Stimulated activated CD4-positive, alpha-beta T cell treated with anti-CD3 and anti-CD28 coated beads, TNF-alpha, amount 100 ng/mL, for 1 hour (primary cell): ENCODE results near the gene TMEM26.

ENCODE experiments used
- DNase-seq, 3 donors: peaks; one replicate each; pipeline ENCODE4 v3.0.0-alpha.2; 2020; ENCODE audit warnings: low read depth in 3 of 3, low spot score in 1 of 3

The TMEM26 gene

DNA sequence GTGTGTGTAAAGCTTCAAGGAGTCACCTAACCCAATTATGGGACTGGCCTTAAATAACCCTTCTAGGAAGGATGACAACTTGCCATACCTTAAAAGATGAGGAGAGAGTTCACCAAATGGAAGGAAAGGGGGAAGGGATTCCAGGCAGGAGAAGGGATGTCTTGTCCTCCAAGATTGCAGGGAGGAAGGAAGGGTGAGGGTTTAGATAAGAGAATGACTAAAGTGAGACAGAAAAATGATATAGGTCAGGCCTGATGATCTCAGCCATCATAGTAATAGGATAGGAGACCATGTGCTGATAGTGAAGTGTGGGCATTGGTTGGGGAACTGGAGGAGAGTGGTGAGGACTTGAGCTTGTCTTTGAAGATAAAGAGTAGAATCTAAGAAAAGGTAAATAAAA, 7.7 kb upstream of the TMEM26 start:
- no peak for DNase-seq

DNA sequence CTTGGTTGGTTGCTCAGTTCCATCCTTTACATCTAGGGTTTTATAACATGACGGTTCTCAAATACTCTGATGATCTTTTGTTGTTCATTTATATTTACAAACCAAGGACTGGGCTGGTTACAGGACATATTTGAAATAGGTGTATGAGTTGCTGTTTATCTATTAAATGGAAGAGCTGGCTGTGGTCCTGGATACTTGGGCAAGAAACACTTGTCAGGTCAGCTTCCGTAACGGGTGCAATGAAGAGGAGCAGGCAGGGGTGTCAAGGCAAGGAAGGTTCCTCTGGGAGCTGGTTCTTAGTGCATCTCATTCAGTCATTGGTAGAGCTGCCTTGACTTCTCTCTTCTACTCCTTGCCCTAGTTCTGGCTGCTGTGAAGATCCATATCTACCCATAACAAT, 4.8 kb upstream of the TMEM26 start:
- DNase-seq: no peak

DNA sequence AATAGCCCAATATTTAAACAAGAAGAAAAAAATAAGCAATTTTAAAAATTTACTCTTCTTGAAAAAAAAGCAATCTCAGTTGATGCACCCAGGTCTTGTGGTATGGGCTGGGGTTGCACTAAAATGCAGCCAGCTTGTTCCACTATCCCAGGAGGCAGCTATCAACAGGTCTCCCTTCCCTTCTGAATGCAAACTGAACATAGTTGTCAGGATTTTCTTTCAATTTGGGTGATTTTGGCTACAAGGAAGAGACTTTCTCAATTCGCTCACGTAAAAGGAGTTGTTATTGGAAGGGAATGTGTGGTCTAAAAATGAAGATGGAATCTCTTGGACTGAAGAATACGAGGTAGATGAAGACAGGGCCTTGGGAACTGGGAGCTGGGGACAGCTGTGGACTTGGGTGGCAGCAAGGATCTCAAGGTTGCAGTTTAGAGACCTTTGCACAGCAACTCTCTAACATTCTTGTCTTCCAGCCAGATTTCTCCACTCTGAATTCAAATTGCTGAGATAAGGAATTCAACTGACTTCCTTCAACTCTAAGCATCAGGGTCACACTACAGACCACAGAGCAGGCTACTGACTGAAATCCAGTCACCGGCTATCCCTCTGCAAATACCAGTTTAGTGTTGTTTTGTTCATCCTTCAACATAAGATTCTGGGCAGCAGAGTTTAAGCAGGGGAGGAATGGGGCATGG, 3.1 kb upstream of the TMEM26 start:
- no peak for DNase-seq

DNA sequence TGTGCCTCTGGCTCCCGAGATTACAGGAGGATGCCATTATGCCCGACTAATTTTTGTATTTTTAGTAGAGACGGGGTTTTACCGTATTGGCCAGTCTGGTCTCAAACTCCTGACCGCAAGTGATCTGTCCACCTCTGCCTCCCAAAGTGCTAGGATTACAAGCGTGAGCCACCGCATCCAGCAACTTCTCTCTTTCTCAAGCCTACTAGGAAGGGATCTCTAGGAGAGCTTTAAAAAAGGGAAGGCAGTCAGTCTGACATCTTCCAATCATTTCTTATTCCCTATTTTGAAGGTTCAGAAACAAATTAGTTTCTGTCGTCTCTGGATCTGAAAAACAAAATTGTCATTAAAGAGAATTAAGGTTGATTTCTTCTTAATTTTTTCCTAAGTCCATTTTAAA, 2.5 kb upstream of the TMEM26 start:
- no peak for DNase-seq

DNA sequence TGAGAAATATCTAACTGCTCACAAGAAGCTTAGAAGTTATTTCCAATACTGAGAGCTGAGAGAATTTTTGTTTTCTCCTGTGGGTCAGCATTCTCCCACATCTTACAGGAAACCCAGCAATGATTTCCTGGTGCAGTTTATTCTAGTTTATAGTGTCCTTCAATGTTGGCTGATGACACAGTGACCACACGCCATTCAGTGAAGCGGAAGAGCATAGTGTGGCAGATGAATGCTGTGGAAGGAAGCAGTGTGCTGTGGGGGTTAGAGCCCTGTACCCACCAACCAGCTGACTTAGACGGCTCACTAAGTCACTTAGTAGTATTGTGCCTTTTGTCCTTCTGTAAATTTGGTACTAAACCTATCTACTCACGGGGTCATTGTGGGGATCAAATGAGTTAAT, 1.4 kb upstream of the TMEM26 start:
- DNase-seq: no peak

DNA sequence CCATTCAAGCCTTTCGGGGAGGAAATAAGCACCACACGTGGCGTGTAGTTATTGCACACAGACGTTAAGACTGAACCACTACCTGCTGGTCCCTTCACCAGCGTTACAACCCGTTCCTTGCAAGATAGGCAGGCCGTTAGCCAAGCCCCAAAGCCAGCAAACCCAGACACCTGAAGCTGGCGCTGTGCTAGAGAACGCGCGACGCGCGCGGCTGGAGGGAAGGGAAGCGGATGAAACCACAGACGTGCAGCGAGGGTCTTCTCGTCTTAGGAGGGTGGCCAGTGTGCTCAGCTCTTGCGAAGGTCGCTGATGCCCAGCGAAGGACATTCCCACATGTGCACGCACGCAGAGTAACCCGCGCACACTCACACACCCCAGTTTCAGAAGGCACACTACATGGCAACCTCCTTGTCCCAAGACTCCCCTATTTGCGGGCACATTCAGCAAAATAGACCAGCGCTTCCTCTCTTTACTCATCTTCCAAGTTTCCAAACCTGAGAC, 980 bp downstream of the TMEM26 start:
- DNase-seq: no peak

DNA sequence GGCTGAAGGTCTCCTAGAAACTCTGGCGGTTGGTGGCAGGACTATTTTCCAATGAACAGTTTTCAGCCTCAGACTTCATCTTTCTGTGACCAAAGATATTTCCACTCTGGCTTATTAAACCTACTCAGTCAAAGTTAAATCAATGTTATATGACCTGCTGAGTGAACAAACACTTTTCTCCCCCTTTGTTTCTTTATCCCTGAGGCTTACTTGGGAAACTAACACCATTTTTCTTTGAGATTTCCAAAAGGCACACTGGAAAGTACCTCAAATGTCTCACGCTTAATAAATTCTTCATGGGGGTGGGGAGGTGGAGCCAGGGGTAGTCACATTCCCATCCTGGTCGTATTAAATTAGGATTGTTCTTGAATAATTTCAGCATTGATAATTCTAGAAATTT, 1.8 kb downstream of the TMEM26 start:
- no peak for DNase-seq

DNA sequence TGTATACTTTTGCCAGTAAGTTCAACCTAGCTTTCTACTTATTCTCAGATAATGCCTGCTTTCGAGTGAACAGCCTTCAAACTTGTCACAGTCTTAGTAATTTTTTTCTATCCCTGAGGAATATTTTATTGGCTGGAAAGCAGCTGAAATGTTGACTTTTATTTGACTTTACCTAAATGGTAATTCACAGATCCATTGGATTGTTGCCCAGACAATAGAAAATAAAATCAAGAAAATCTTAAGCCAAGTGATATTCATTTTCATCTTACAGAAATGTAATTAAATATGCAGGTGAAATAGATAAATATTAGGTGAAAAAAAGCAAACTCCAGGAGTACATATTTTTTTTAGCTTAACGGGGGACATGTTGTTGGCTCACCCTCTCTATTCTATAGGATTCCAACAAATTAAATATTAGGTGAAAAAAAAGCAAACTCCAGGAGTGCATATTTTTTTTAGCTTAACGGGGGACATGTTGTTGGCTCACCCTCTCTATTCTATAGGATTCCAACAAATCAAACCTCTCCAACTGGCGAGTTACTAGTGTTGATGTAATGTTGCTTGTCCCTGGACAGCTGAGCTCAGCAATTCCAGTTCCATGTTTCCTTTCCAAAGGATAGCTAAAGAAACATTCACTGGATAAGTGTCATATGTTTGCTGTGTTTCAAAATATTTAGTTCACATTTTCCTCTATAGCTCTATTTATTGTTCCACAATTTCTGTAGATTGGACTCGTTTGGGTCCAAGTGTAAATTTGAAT, 4.2 kb downstream of the TMEM26 start:
- no peak for DNase-seq

DNA sequence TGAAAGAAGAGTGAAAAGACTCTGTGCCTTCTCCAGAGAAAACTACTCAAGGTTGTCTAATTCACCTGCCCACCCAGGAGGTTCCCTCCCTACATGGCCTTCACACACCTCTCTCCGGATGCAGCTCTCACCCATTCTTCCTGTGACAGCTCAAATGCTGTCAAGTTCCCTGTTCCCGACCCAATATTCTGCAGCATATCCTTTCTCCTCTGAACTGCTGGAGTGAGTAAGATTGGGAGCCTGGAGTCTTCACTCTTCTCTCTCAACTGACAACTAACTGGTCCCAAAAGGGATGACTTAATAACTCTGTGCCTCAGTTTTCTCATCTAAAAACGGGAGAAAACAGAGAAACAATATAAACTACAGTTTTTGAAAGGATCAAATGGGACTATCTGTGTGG, 5.1 kb downstream of the TMEM26 start:
- DNase-seq: no peak

DNA sequence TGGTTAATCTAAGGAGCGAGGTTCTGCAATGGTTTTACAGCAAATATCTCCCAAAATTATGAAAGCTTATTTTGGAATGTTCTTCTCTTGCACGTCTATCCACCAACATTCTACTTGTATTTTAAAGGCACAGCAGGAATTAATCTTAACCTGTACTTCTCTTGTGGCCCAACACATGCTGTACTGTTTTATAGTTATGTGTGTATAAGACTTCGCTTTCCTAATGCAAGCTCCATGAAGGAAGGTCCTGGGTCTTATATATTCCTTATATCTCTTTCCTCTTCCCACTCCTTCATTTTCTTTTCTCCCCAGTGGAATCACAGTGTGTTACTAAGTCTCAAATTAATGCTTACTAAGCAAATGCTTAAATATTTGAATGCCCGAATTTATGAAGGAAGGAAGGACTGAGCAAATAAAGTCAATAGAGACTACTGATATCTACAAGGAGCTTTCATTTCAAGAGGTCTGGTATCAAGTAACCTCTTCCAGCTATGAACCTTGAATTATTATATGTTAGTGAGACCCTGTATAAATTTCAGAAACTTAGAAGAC, 14.0 kb downstream of the TMEM26 start:
- no peak for DNase-seq

DNA sequence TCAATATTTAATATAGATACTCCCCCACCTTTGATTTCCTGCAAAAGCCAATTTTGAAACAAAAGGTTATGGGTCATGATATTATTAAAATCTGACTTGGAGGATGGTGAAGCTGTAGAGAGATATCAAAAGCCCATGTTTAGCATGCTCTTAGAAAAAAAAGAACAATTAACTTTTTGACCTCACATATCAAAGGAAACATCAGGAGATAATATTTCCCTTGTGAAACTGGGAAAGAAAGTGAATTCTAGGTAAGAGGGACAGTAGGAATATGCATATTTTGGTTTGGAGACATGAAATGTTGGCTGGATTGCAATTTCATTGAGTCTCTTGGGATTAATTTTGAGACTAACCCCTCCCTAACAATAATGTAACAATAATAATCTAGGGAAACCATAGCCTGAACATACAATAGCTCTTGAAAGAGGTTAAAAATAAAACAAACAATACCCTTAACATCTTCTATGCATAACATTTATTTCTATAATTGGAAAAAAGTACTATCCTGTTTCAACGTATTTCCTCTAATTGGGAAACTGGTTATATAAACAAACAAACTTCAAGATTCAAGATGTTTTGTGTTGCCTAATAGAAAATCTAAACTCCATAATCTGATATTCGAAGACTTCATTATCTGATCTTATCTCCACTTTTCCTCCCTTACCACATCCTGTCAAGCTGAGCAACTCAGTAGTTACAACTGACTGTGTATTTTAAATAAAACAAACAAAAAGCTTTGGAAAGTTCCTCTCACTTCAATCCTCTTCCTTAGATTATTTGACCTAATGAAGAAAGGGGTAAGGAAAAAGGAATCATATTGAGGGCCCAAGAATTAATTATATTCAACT, 14.8 kb downstream of the TMEM26 start:
- no peak for DNase-seq

DNA sequence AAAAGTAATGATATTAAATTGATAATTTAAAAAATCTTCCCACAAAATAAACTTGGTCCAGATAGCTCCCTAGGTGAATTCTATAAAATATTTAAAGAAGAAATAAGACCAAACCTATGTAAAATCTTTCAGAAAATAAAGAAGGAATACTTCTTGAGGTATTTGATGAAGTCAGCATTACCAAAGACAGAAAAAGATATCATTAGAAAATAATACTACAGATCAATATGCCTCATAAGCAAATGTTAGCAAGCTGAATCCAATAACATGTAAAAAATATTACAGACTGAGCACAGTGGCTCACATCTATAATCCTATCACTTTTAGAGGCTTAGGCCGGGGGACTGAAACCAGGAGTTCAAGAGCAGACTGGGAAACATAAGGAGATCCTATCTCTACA, 30.0 kb downstream of the TMEM26 start:
- DNase-seq: no peak

DNA sequence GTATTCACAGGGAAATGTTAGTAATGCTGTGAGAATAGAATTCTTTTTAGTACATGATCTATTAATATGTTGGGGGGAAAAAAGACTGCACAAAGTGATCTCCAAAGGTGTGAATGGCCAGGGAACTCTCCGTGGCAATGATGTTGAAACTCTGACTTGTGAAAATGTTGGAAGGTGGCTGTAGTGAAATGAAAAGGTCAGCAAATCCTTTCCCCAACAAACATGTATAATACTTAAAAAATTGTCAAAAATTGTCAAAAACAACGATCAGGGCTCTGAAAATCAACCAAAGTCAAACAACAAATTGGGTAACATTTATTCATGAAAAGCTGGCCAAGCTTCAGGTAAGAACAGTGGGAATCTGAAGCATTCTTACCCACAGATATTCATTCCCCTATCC, 35.5 kb downstream of the TMEM26 start:
- no peak for DNase-seq

DNA sequence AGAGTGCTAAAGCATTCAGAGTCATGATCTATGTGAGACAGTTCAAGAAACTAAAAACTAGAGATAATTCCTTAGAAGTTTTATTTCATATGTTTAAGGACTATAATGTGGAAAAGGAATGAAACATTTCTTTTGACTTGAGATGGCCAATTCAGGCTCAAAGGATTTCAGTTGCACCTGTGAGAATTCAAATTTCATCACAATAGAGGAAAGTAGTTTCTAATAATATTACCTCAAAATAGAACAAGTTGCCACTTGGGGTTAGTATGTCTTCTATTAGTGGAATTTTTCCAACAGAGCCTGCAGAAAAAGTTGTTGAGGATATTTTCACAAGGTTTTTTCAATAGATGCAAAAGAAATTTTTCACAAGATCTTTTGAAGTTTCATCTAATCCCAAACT, 37.4 kb downstream of the TMEM26 start:
- DNase-seq: no peak

DNA sequence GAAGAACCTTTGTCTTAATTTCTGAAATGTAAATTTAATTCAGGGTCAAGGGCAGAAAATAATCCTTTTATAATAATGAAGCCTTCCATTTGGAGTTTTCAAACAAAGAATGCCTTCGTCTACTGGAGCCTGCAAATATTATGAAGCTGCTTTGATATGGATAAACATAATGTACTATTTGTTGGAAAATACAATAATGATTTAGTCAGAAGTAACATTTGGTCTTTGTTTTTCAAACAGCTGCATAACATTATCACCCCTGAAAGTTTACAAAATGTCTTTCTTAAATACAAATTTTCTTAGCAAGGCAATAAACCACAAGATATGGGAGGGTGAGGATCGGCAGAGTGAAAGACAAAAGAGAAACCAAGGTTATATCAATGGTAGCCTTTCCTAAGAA, 41.5 kb downstream of the TMEM26 start:
- DNase-seq: no peak

DNA sequence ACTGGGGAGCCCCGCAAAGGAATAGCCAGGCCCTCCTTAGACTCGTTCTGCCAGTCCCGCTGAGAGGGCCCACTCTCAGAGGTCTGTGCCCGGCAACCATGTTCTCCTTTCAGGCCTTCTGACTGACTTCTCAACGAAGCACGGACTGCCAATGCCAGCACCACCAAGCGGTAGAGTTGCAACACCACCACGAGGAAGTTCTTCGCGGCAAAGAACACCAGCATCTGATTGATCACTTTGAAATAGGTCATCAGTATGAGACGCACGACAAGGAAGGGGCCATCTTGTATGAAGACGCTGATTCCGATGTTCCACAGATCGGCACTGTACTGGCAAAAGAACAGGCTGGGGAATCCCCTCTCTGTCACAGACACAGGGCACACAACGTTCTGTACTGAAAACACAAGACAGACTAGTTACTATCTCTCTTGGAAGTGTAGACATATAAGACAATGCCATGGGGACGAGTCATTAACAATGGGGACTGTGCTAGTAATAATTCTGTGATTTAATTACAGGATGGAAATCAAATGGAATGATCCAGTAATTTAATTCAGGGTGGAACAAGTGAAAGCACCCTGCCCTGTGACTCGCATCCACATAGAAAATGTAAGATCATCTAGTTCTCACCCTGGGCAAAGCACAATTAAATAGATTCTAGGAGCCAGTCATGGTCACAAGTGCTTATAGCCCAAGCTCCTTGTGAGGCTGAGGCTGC, 42.7 kb downstream of the TMEM26 start:
- no peak for DNase-seq

DNA sequence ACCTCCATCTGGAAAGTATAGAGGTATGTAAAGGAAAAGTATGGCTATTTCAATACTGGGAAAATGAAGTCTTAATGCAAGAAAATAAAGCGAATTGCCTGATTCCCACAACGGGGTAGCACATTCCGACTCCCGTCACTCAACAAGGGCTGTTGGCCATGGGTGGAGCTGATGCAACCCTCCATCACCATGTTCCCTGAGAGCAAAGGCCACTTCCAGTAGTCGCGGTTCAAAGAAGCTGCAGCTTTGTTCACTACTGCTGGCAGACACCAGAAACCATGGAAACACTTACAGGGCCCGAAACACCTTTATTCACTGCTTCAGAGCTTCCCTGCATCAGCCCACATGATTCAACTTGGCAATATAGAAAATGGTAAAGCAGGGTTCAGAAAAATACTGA, 44.0 kb downstream of the TMEM26 start:
- no peak for DNase-seq

DNA sequence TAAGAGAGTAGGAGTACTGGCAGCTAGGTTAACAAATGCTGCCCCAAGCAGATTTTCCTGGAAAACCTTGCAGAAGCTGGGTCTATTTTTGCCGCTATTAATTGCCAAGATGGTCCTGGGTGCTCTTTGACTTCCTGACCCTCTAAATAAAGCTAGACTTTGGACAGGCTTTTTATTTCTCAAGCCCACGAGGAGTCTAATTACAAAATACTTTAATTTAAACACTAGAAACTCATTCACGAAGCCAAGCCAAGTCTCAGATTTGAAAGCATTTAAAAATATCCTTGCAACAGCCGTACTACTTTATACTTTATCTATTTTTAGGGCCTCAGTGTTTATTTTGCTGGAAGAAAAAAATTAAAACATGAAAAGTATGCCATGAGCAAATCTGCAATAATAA, 45.1 kb downstream of the TMEM26 start:
- no peak for DNase-seq

DNA sequence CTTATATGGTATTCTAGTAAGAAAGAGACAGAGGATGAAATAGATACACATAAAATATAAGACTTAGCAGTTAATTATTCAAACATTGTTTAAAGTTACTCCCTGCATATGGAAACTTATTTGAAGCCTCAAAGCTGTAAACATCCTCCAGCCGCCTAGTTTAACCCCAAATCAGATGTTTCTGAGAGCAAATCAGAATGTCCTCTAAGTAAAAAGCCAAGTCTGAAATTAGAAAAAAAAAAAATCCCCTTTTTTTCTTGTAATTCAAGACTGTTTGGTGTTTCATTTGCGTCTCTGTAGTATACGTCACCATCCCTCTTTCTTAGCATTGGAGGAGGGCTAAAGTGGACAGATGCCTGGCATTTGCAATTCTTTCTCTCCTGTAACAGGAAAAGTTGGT, 46.4 kb downstream of the TMEM26 start:
- no peak for DNase-seq

DNA sequence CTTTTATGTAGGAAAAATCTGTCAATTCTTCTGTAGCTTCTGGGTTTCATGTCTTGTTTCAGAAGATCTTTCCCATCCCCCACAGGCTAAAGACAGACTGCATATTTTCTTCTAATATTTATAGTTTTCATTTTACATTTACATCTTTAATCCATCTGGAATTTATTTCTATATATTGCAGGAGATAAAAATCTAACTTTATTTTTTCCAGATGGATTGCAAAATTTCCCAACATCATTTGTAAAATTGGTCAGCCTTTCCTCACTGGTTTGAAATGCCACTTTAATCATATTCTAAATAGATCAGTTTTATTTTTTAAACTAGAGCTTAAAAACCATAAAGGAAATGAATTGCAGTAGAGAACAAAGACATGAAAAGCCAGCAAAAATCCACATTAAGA, 46.9 kb downstream of the TMEM26 start:
- DNase-seq: no peak

DNA sequence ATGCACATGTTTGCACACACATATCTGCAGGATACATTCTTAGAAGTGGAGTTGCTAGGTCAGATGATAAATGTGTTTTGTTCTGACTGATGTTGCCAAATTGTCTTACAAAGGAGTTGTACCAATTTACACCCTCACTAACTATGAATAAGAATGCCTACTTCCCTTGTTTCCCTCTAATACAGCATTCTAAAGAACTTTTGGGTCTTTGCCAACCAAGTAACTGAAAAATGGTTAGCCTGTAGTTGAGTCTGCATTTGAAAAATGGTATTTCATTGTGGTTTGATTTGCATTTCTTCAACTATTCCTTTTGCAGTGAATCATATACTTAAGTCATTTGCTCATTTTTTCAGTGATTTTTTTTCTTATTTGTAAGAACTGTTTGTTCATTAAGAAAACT, 48.4 kb downstream of the TMEM26 start:
- DNase-seq: no peak
